OCI-LY1 (cell line): Measurements from ENCODE around the gene RASAL2.

Experiments used
- EZH2 ChIP-seq: fragments of 200-600 bp; sonication (generic), shearing (Covaris generic); IDR thresholded peaks from 2 replicates; pipeline ENCODE4 v1.8.0; 2017; ENCODE audit warnings: borderline replicate concordance, mixed run types, mild to moderate bottlenecking, antibody characterized with exemption, low read length, moderate library complexity, mixed read lengths
- TF ChIP-seq, protein P1 (sequence below): fragments of 200-600 bp; sonication (generic), shearing (Covaris generic); IDR thresholded peaks from 2 replicates; pipeline ENCODE4 v1.5.1; 2017; ENCODE audit warnings: mild to moderate bottlenecking, antibody characterized with exemption, low read length, moderate library complexity, mixed read lengths

DNA sequence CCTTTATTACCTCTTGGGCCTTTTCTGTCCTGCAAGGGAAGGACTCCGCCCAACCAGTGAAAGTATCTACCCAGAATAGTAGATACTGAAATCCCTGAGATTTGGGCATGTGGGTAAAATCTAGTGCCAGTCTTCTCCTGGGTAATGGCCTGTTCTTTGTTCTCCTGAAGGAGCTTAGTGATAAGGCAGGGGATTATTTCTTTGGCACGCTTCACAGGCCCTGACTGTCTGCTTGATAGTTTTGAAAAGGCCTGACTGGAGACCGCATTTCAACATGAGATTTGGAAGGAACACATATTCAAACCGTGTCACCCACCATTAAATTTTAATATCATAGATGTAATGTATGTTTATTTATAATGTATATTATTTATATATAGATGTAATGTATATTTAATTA is 48.9 kb downstream of the RASAL2 start:
- TF ChIP-seq, protein P1, sequence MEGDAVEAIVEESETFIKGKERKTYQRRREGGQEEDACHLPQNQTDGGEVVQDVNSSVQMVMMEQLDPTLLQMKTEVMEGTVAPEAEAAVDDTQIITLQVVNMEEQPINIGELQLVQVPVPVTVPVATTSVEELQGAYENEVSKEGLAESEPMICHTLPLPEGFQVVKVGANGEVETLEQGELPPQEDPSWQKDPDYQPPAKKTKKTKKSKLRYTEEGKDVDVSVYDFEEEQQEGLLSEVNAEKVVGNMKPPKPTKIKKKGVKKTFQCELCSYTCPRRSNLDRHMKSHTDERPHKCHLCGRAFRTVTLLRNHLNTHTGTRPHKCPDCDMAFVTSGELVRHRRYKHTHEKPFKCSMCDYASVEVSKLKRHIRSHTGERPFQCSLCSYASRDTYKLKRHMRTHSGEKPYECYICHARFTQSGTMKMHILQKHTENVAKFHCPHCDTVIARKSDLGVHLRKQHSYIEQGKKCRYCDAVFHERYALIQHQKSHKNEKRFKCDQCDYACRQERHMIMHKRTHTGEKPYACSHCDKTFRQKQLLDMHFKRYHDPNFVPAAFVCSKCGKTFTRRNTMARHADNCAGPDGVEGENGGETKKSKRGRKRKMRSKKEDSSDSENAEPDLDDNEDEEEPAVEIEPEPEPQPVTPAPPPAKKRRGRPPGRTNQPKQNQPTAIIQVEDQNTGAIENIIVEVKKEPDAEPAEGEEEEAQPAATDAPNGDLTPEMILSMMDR, result no peak
- TF ChIP-seq EZH2, result no peak
